ELR (cell line): ENCODE results near the gene CAMKK1.
"Not testable (repeated sequence)": the region's sequence is repeated elsewhere in the genome, so short reads cannot be mapped to it uniquely, and the experiment has no call there.

Experiments
- DNase-seq: peaks from one replicate; pipeline ENCODE4 v3.0.0-alpha.2; 2015; ENCODE audit warnings: low read depth

CAMKK1 gene

GRCh38 chr17:3879186-3879585, 13.7 kb downstream of the CAMKK1 start:
- DNase-seq, result no peak

GRCh38 chr17:3877220-3877619, 15.6 kb downstream of the CAMKK1 start:
- DNase-seq, result no peak

GRCh38 chr17:3875317-3875716, 17.5 kb downstream of the CAMKK1 start:
- no peak for DNase-seq

- no peak for DNase-seq
Measured at GRCh38 chr17:3873862-3874261, 19.0 kb downstream of the CAMKK1 start.

GRCh38 chr17:3870871-3871306, 22.0 kb downstream of the CAMKK1 start:
- DNase-seq, result no peak

- DNase-seq, result no peak
Measured at GRCh38 chr17:3867606-3868005, 25.2 kb downstream of the CAMKK1 start.

- no peak for DNase-seq
Measured at GRCh38 chr17:3867106-3867505, 25.7 kb downstream of the CAMKK1 start.

- DNase-seq, result no peak
Measured at GRCh38 chr17:3866276-3866675, 26.6 kb downstream of the CAMKK1 start.

GRCh38 chr17:3865176-3865575, 27.7 kb downstream of the CAMKK1 start:
- DNase-seq, result peak; percentile 76

- DNase-seq, result no peak
Measured at GRCh38 chr17:3864534-3864933, 28.3 kb downstream of the CAMKK1 start.

- DNase-seq, result no peak
Measured at GRCh38 chr17:3861761-3862681, 30.8 kb downstream of the CAMKK1 start.

GRCh38 chr17:3860939-3861700, 31.7 kb downstream of the CAMKK1 start:
- DNase-seq, result no peak

- no peak for DNase-seq
Measured at GRCh38 chr17:3859940-3860339, 32.9 kb downstream of the CAMKK1 start.

GRCh38 chr17:3857261-3858105, 35.4 kb downstream of the CAMKK1 start:
- no peak for DNase-seq

- not testable (repeated sequence) for DNase-seq
Measured at GRCh38 chr17:3854204-3854603, 38.6 kb downstream of the CAMKK1 start.

- DNase-seq, result no peak
Measured at GRCh38 chr17:3852561-3852960, 40.3 kb downstream of the CAMKK1 start.

- DNase-seq, result no peak
Measured at GRCh38 chr17:3851461-3852100, 41.3 kb downstream of the CAMKK1 start.

GRCh38 chr17:3848229-3848835, 44.5 kb downstream of the CAMKK1 start:
- peak; percentile 42 for DNase-seq

GRCh38 chr17:3847165-3847670, 45.6 kb downstream of the CAMKK1 start:
- no peak for DNase-seq

GRCh38 chr17:3846437-3847164, 46.3 kb downstream of the CAMKK1 start:
- no peak for DNase-seq
